HEK293 (cell line): Measurements from ENCODE around the gene ANKRD45.

ENCODE experiments used
- CTCF ChIA-PET: fragments of 350-600 bp; formaldehyde crosslinking; extraction: SDS; loops from one replicate; lab custom pipeline; 2021; ENCODE audit warnings: antibody characterized with exemption; lab: Yijun Ruan, JAX
- POLR2A ChIA-PET: fragments of 300-600 bp; formaldehyde crosslinking; extraction: SDS; loops from one replicate; lab custom pipeline; 2020; ENCODE audit warnings: antibody characterized with exemption, inconsistent platforms; lab: Yijun Ruan, JAX
- H3K27ac ChIP-seq: fragments of 200-500 bp; sonication (Bioruptor generic); 2 replicates; pipeline ENCODE4 v1.5.1; 2014; ENCODE audit warnings: low read depth, low read length, control low read depth, inconsistent platforms; ENCODE audit errors: extremely low read depth
- H3K36me3 ChIP-seq, 2 experiments: fragments of 200-500 bp in 1 of 2; sonication (Bioruptor generic) in 1 of 2; 1 replicate in 1 of 2; 2 replicates in 1 of 2; pipeline ENCODE4 v1.5.1; 2014 to 2017; ENCODE audit warnings: inconsistent platforms in 2 of 2, low read length in 2 of 2; ENCODE audit not compliant: control insufficient read depth in 2 of 2, insufficient read depth in 1 of 2
- H3K4me1 ChIP-seq: fragments of 200-500 bp; sonication (Bioruptor generic); 2 replicates; pipeline ENCODE4 v1.5.1; 2014; ENCODE audit warnings: mild to moderate bottlenecking, low read length, inconsistent platforms; ENCODE audit not compliant: control insufficient read depth, insufficient read depth
- H3K4me3 ChIP-seq: 2 replicates; pipeline ENCODE4 v1.5.1; 2011; ENCODE audit warnings: low read depth, mild to moderate bottlenecking, control low read depth, low read length, moderate library complexity
- H3K9me3 ChIP-seq: fragments of 200-500 bp; sonication (Bioruptor generic); 2 replicates; pipeline ENCODE4 v1.5.1; 2014; ENCODE audit warnings: low read depth, low read length, inconsistent platforms; ENCODE audit not compliant: control insufficient read depth, insufficient read depth
- GLIS1 ChIP-seq: fragments of 450-650 bp; formaldehyde crosslinking; IDR thresholded peaks from 2 replicates; pipeline ENCODE4 v1.5.1; 2016; ENCODE audit warnings: missing biosample characterization, missing genetic modification characterization
- IKZF3 ChIP-seq: fragments of 450-650 bp; IDR thresholded peaks from 2 replicates; pipeline ENCODE4 v1.5.0; 2018; ENCODE audit warnings: missing biosample characterization, mild to moderate bottlenecking, missing genetic modification characterization, moderate library complexity
- KLF1 ChIP-seq: fragments of 450-650 bp; formaldehyde crosslinking; IDR thresholded peaks from 2 replicates; pipeline ENCODE4 v1.5.1; 2016; ENCODE audit warnings: missing biosample characterization, missing genetic modification characterization
- MZF1 ChIP-seq: fragments of 450-650 bp; formaldehyde crosslinking; IDR thresholded peaks from 2 replicates; pipeline ENCODE4 v1.5.1; 2017; ENCODE audit warnings: missing biosample characterization, missing genetic modification characterization, borderline replicate concordance
- PRDM4 ChIP-seq: fragments of 450-650 bp; formaldehyde crosslinking; IDR thresholded peaks from 2 replicates; pipeline ENCODE4 v1.5.1; 2017; ENCODE audit warnings: missing biosample characterization, missing genetic modification characterization
- REST ChIP-seq: fragments of 450-650 bp; formaldehyde crosslinking; IDR thresholded peaks from 2 replicates; pipeline ENCODE4 v1.5.1; 2016; ENCODE audit warnings: missing biosample characterization, missing genetic modification characterization
- SETDB1 ChIP-seq: IDR thresholded peaks from one replicate; pipeline ENCODE4 v1.6.1; 2017; ENCODE audit warnings: mild to moderate bottlenecking, low read length, moderate library complexity, mixed read lengths; ENCODE audit not compliant: insufficient read length
- TSHZ1 ChIP-seq: fragments of 450-650 bp; formaldehyde crosslinking; IDR thresholded peaks from 2 replicates; pipeline ENCODE4 v1.5.1; 2016; ENCODE audit warnings: missing biosample characterization, missing genetic modification characterization, borderline replicate concordance
- ZFP37 ChIP-seq: fragments of 450-650 bp; formaldehyde crosslinking; IDR thresholded peaks from 2 replicates; pipeline ENCODE4 v1.5.1; 2016; ENCODE audit warnings: missing biosample characterization, missing genetic modification characterization
- ZNF10 ChIP-seq: fragments of 450-650 bp; formaldehyde crosslinking; IDR thresholded peaks from 2 replicates; pipeline ENCODE4 v1.5.1; 2017; ENCODE audit warnings: missing biosample characterization, missing genetic modification characterization
- ZNF175 ChIP-seq: fragments of 450-650 bp; formaldehyde crosslinking; IDR thresholded peaks from 2 replicates; pipeline ENCODE4 v1.5.1; 2016; ENCODE audit warnings: missing biosample characterization, missing genetic modification characterization
- ZNF324 ChIP-seq: fragments of 450-650 bp; formaldehyde crosslinking; IDR thresholded peaks from 2 replicates; pipeline ENCODE4 v1.5.1; 2016; ENCODE audit warnings: missing biosample characterization, missing genetic modification characterization
- ZNF404 ChIP-seq: fragments of 450-650 bp; formaldehyde crosslinking; IDR thresholded peaks from 2 replicates; pipeline ENCODE4 v1.5.1; 2017; ENCODE audit warnings: missing biosample characterization, missing genetic modification characterization
- ZNF449 ChIP-seq: fragments of 450-650 bp; formaldehyde crosslinking; IDR thresholded peaks from 2 replicates; pipeline ENCODE4 v1.5.1; 2017; ENCODE audit warnings: missing biosample characterization, mild to moderate bottlenecking, missing genetic modification characterization, moderate library complexity
- ZNF521 ChIP-seq: fragments of 450-650 bp; formaldehyde crosslinking; IDR thresholded peaks from 2 replicates; pipeline ENCODE4 v1.5.1; 2017; ENCODE audit warnings: missing biosample characterization, mild to moderate bottlenecking, missing genetic modification characterization
- ZNF596 ChIP-seq: fragments of 450-650 bp; IDR thresholded peaks from 2 replicates; pipeline ENCODE4 v1.5.0; 2018; ENCODE audit warnings: missing biosample characterization, mild to moderate bottlenecking, missing genetic modification characterization, moderate library complexity
- ZNF747 ChIP-seq: fragments of 450-650 bp; formaldehyde crosslinking; IDR thresholded peaks from 2 replicates; pipeline ENCODE4 v1.5.1; 2016; ENCODE audit warnings: missing biosample characterization, missing genetic modification characterization
- TF ChIP-seq, protein P1 (sequence below): sonication (generic); formaldehyde crosslinking; IDR thresholded peaks from 2 replicates; pipeline ENCODE4 v1.8.1; 2022; ENCODE audit warnings: mild to moderate bottlenecking, moderate library complexity, missing genetic modification reagents

ANKRD45 gene

DNA sequence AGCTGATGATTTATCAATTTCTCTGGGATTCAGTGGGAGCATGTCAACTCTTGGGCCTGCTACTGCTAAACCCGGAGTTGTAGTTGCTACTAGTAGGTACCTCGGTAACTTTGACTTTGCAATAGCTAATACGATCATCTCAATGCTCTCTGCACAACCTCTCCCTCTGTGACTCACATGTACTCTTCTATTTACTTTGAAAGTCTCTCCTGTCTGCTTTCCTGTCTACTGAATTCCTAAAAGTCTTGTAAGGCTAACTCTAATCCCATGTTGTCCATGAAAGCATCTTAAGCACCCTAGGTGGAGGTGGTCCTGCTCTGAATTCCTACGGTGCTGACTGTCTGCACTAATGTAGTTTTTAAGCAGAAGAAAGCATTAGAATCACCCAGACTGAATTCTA lies 96.1 kb downstream of the ANKRD45 start:
- no peak for TF ChIP-seq ZNF324 (tag by site-specific recombination)
- TF ChIP-seq ZFP37 (tag by site-specific recombination) = no peak
- no peak for TF ChIP-seq SETDB1
- TF ChIP-seq MZF1 (tag by site-specific recombination) = no peak
- no peak for TF ChIP-seq ZNF404 (tag by site-specific recombination)
- no peak for TF ChIP-seq TSHZ1
- TF ChIP-seq ZNF449 (tag by site-specific recombination) = no peak
- no peak for TF ChIP-seq KLF1
- no peak for TF ChIP-seq IKZF3 (tag by site-specific recombination)
- TF ChIP-seq REST = no peak
- no peak for TF ChIP-seq ZNF596 (tag by site-specific recombination)
- TF ChIP-seq, protein P1, sequence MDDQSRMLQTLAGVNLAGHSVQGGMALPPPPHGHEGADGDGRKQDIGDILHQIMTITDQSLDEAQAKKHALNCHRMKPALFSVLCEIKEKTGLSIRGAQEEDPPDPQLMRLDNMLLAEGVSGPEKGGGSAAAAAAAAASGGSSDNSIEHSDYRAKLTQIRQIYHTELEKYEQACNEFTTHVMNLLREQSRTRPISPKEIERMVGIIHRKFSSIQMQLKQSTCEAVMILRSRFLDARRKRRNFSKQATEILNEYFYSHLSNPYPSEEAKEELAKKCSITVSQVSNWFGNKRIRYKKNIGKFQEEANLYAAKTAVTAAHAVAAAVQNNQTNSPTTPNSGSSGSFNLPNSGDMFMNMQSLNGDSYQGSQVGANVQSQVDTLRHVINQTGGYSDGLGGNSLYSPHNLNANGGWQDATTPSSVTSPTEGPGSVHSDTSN (CRISPR knock-in tag) = no peak
- TF ChIP-seq ZNF10 (tag by site-specific recombination) = no peak
- no peak for TF ChIP-seq ZNF521 (tag by site-specific recombination)
- no peak for TF ChIP-seq ZNF175 (tag by site-specific recombination)
- TF ChIP-seq PRDM4 = no peak
- no peak for TF ChIP-seq GLIS1
- TF ChIP-seq ZNF747 = no peak
- ChIA-PET POLR2A (no interaction called here), CTCF (no interaction called here)
- Histone ChIP-seq H3K4me3 (no peak overlapping the region), H3K4me1 (no peaks in the 10 kb centered on the region), H3K9me3 (no peaks in the 10 kb centered on the region), H3K27ac (no peak overlapping the region), H3K36me3 (no peaks in the 10 kb centered on the region)
